Measurements from ENCODE around the gene PTPN4.

Gene PTPN4

GRCh38 chr2:119864318-119864717 lies 104.6 kb downstream of the PTPN4 start:
- DNase-seq = no peak

GRCh38 chr2:119871725-119872124 lies 112.0 kb downstream of the PTPN4 start:
- DNase-seq = no peak

- no peak for DNase-seq
These were observed 113.9 kb downstream of the PTPN4 start for GRCh38 chr2:119873350-119874315.

- no peak for DNase-seq
These were observed 119.8 kb downstream of the PTPN4 start for GRCh38 chr2:119879502-119879901.

GRCh38 chr2:119888680-119889079 lies 129.0 kb downstream of the PTPN4 start:
- no peak for DNase-seq

- DNase-seq = no peak
These were observed 138.1 kb downstream of the PTPN4 start for GRCh38 chr2:119897736-119898395.

GRCh38 chr2:119901013-119901412 lies 141.3 kb downstream of the PTPN4 start:
- no peak for DNase-seq

- DNase-seq = no peak
These were observed 150.8 kb downstream of the PTPN4 start for GRCh38 chr2:119910566-119910965.

GRCh38 chr2:119914266-119914665 lies 154.5 kb downstream of the PTPN4 start:
- no peak for DNase-seq

GRCh38 chr2:119921825-119922224 lies 162.1 kb downstream of the PTPN4 start:
- DNase-seq = no peak

GRCh38 chr2:119922699-119923098 lies 163.0 kb downstream of the PTPN4 start:
- DNase-seq = no peak

- DNase-seq = peak; percentile 5
These were observed 169.8 kb downstream of the PTPN4 start for GRCh38 chr2:119929537-119929936.

GRCh38 chr2:119932809-119933208 lies 173.1 kb downstream of the PTPN4 start:
- DNase-seq = no peak

- DNase-seq = no peak
These were observed 174.6 kb downstream of the PTPN4 start for GRCh38 chr2:119934319-119934718.

GRCh38 chr2:119937680-119938079 lies 178.0 kb downstream of the PTPN4 start:
- DNase-seq = no peak

GRCh38 chr2:119939915-119940314 lies 180.2 kb downstream of the PTPN4 start:
- DNase-seq = no peak

- DNase-seq = no peak
These were observed 181.1 kb downstream of the PTPN4 start for GRCh38 chr2:119940856-119941255.

- no peak for DNase-seq
These were observed 181.7 kb downstream of the PTPN4 start for GRCh38 chr2:119941388-119941787.

GRCh38 chr2:119941981-119942513 lies 182.3 kb downstream of the PTPN4 start:
- no peak for DNase-seq

GRCh38 chr2:119943058-119943457 lies 183.3 kb downstream of the PTPN4 start:
- DNase-seq = no peak

GRCh38 chr2:119947535-119947934 lies 187.8 kb downstream of the PTPN4 start:
- no peak for DNase-seq

- no peak for DNase-seq
These were observed 191.2 kb downstream of the PTPN4 start for GRCh38 chr2:119950966-119951365.

GRCh38 chr2:119958670-119959268 lies 199.0 kb downstream of the PTPN4 start:
- DNase-seq = no peak

Data from activated CD4-positive, alpha-beta T cell treated with anti-CD3 and anti-CD28 coated beads, Interleukin-2, amount 50 U/mL, for 1 hour (primary cell).